Type B pancreatic cell (in vitro differentiated cells): Measurements from ENCODE around the gene PDCD11. TPM values are rescaled to one million over a fixed set of nuclear protein-coding genes. Genes with fewer than 3 reads are reported as not detected.

Experiments
- DNase-seq: peaks from one replicate; pipeline ENCODE4 v3.0.0; 2021; ENCODE audit warnings: mixed read lengths; ENCODE audit not compliant: unreplicated experiment; ENCODE audit errors: extremely low spot score
- H3K27ac Mint-ChIP-seq: 2 replicates; pipeline ENCODE4 v1.8.0; 2021; ENCODE audit warnings: mild to moderate bottlenecking, mixed read lengths
- H3K27me3 Mint-ChIP-seq: 2 replicates; pipeline ENCODE4 v1.8.0; 2021; ENCODE audit warnings: mixed read lengths
- H3K36me3 Mint-ChIP-seq: 2 replicates; pipeline ENCODE4 v1.8.0; 2021; ENCODE audit warnings: mixed read lengths
- H3K4me1 Mint-ChIP-seq: one replicate; pipeline ENCODE4 v1.8.0; 2021; ENCODE audit warnings: mixed read lengths; ENCODE audit not compliant: unreplicated experiment
- H3K4me3 Mint-ChIP-seq: 2 replicates; pipeline ENCODE4 v1.8.0; 2021; ENCODE audit warnings: mild to moderate bottlenecking, mixed read lengths
- H3K9me3 Mint-ChIP-seq: 2 replicates; pipeline ENCODE4 v1.8.0; 2021; ENCODE audit warnings: mixed read lengths
- total RNA-seq: library from RNA; stranded (reverse); gene quantifications from 2 replicates; pipeline ENCODE4 v1.2.1, GENCODE V29; 2021; ENCODE audit warnings: low replicate concordance
- TF ChIP-seq, protein P1 (sequence below): fragments of 200-600 bp; sonication (generic); conservative IDR thresholded peaks from 2 replicates; pipeline ENCODE4 v1.5.0; 2021; ENCODE audit warnings: antibody characterized with exemption, mild to moderate bottlenecking

Gene PDCD11
- total RNA-seq, 1 donor from 2014 or later, result 53.2 TPM

- DNase-seq, result no peak
- TF ChIP-seq, protein P1, sequence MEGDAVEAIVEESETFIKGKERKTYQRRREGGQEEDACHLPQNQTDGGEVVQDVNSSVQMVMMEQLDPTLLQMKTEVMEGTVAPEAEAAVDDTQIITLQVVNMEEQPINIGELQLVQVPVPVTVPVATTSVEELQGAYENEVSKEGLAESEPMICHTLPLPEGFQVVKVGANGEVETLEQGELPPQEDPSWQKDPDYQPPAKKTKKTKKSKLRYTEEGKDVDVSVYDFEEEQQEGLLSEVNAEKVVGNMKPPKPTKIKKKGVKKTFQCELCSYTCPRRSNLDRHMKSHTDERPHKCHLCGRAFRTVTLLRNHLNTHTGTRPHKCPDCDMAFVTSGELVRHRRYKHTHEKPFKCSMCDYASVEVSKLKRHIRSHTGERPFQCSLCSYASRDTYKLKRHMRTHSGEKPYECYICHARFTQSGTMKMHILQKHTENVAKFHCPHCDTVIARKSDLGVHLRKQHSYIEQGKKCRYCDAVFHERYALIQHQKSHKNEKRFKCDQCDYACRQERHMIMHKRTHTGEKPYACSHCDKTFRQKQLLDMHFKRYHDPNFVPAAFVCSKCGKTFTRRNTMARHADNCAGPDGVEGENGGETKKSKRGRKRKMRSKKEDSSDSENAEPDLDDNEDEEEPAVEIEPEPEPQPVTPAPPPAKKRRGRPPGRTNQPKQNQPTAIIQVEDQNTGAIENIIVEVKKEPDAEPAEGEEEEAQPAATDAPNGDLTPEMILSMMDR, result no peak
- H3K4me1 Mint-ChIP-seq, result peaks cover 12% of the 10 kb centered on the region
- H3K27ac Mint-ChIP-seq, result peak overlapping the region; percentile 7
- no peaks in the 10 kb centered on the region for H3K9me3 Mint-ChIP-seq
- H3K27me3 Mint-ChIP-seq, result peaks cover 5% of the 10 kb centered on the region
- H3K4me3 Mint-ChIP-seq, result no peak overlapping the region
- no peaks in the 10 kb centered on the region for H3K36me3 Mint-ChIP-seq
These were observed 70.3 kb downstream of the PDCD11 start for GRCh38 chr10:103466734-103467133.

DNA sequence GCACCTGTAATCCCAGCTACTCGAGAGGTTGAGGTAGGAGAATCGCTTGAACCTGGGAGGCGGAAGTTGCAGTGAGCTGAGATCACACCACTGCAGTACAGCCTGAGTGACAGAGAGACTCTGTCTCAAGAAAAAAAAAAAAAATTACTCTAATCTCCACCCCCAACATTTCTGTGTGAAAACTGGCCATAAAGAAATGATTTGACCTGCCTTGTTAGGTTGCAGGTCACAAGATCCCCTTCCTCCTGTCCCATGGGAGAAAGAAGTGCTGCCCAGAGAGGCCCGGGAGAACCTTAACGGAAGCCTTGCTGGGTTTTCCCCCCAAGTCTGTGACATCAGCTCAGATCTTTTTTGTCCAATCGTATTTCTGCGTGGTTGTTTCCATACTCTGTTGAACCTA, 71.0 kb downstream of the PDCD11 start:
- no peaks in the 10 kb centered on the region for H3K36me3 Mint-ChIP-seq
- no peak overlapping the region for H3K27ac Mint-ChIP-seq
- H3K4me1 Mint-ChIP-seq, result peaks cover 12% of the 10 kb centered on the region
- no peak overlapping the region for H3K4me3 Mint-ChIP-seq
- H3K9me3 Mint-ChIP-seq, result no peaks in the 10 kb centered on the region
- TF ChIP-seq, protein P1, result no peak
- H3K27me3 Mint-ChIP-seq, result peaks cover 5% of the 10 kb centered on the region
- no peak for DNase-seq

GRCh38 chr10:103469201-103469600, 72.8 kb downstream of the PDCD11 start:
- Mint-ChIP-seq H3K9me3 (no peaks in the 10 kb centered on the region), H3K27me3 (peaks cover 5% of the 10 kb centered on the region), H3K27ac (peak overlapping the region; percentile 4), H3K36me3 (no peaks in the 10 kb centered on the region), H3K4me1 (peaks cover 12% of the 10 kb centered on the region), H3K4me3 (no peak overlapping the region)
- TF ChIP-seq, protein P1, result no peak
- no peak for DNase-seq

GRCh38 chr10:103470761-103471653, 74.6 kb downstream of the PDCD11 start:
- peaks cover 5% of the 10 kb centered on the region for H3K27me3 Mint-ChIP-seq
- no peak overlapping the region for H3K4me3 Mint-ChIP-seq
- H3K27ac Mint-ChIP-seq, result no peak overlapping the region
- no peak for DNase-seq
- H3K36me3 Mint-ChIP-seq, result no peaks in the 10 kb centered on the region
- no peaks in the 10 kb centered on the region for H3K9me3 Mint-ChIP-seq
- TF ChIP-seq, protein P1, result no peak
- peaks cover 12% of the 10 kb centered on the region for H3K4me1 Mint-ChIP-seq

DNA sequence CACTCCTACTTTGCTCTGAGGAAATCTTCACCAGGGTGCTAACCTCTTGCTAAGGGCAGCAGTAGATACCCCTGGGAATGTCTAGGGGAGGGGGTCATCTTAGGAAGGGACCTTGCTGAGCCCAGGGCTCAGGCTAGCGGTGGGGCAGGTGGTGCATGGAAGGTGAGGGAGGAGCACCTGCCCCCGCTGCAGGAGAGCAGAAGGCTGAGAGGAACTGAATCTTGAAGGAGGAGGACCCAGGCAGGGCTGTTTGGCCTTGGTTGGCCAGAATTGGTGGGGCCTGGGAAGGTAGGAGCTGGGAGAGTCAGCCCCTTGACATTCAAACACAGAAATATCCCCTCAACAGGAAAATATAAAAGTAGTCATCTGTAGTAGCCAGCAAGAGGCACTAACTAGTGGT, 75.6 kb downstream of the PDCD11 start:
- TF ChIP-seq, protein P1, result no peak
- Mint-ChIP-seq H3K36me3 (no peaks in the 10 kb centered on the region), H3K27me3 (peaks cover 5% of the 10 kb centered on the region), H3K27ac (no peak overlapping the region), H3K9me3 (no peaks in the 10 kb centered on the region), H3K4me3 (no peak overlapping the region), H3K4me1 (peaks cover 6% of the 10 kb centered on the region)
- no peak for DNase-seq
